CD14-positive monocyte (primary cell): ENCODE results near the gene CGRRF1. TPM values are rescaled to one million over a fixed set of nuclear protein-coding genes. Genes with fewer than 3 reads are reported as not detected.

Source experiments
- DNase-seq, 3 donors: peaks; one replicate each; pipeline ENCODE4 v3.0.0-alpha.2; 2011 to 2022
- H2AFZ ChIP-seq: 2 replicates; pipeline ENCODE4 v1.6.0; 2012; ENCODE audit warnings: mild to moderate bottlenecking, low read depth, low read length, inconsistent platforms; ENCODE audit not compliant: insufficient read depth, poor library complexity, severe bottlenecking
- H3K27ac ChIP-seq, 2 donors: 1 replicate in 1 of 2; 2 replicates in 1 of 2; pipeline ENCODE4 v1.5.1; 2012 to 2013; ENCODE audit warnings: low read length in 2 of 2, control low read depth in 1 of 2, inconsistent platforms in 1 of 2, low read depth in 1 of 2, mild to moderate bottlenecking in 1 of 2
- H3K27me3 ChIP-seq, 2 donors: one replicate each; pipeline versions ENCODE4 v1.6.0 to v1.6.1; 2011 to 2013; ENCODE audit warnings: low read length in 2 of 2; ENCODE audit not compliant: control insufficient read depth in 2 of 2, insufficient read depth in 2 of 2
- H3K36me3 ChIP-seq, 2 donors: replicated peaks in 1 of 2; 1 replicate in 1 of 2; 2 replicates in 1 of 2; pipeline versions ENCODE4 v1.5.1 to v1.6.1; 2012 to 2013; ENCODE audit warnings: low read length in 2 of 2, control low read depth in 1 of 2, inconsistent platforms in 1 of 2, mild to moderate bottlenecking in 1 of 2; ENCODE audit not compliant: insufficient read depth in 2 of 2, control insufficient read depth in 1 of 2
- H3K4me1 ChIP-seq, 2 donors: 1 replicate in 1 of 2; 2 replicates in 1 of 2; pipeline versions ENCODE4 v1.5.1 to v1.6.1; 2012 to 2013; ENCODE audit warnings: low read length in 2 of 2, control low read depth in 1 of 2, inconsistent platforms in 1 of 2, mild to moderate bottlenecking in 1 of 2, moderate library complexity in 1 of 2; ENCODE audit not compliant: insufficient read depth in 2 of 2, control insufficient read depth in 1 of 2
- H3K4me2 ChIP-seq: replicated peaks from 2 replicates; pipeline ENCODE3; 2012; ENCODE audit warnings: low read length, moderate library complexity, mild to moderate bottlenecking; ENCODE audit not compliant: poor library complexity, severe bottlenecking; ENCODE audit errors: extremely low read depth
- H3K4me3 ChIP-seq, 3 experiments: fragments of 200-600 bp in 1 of 3; sonication (generic) in 1 of 3; replicated peaks in 1 of 3; 1 replicate in 2 of 3; 2 replicates in 1 of 3; pipeline ENCODE4 v1.5.1; 2011 to 2013; ENCODE audit warnings: low read length in 3 of 3, mild to moderate bottlenecking in 3 of 3, control low read depth in 2 of 3, low read depth in 2 of 3, inconsistent platforms in 1 of 3, moderate library complexity in 1 of 3
- H3K79me2 ChIP-seq: 2 replicates; pipeline ENCODE4 v1.6.0; 2012; ENCODE audit warnings: mild to moderate bottlenecking, control low read depth, inconsistent platforms, low read length, moderate library complexity; ENCODE audit not compliant: insufficient read depth
- H3K9ac ChIP-seq: 2 replicates; pipeline ENCODE4 v1.6.0; 2017; ENCODE audit warnings: low read length, mild to moderate bottlenecking; ENCODE audit not compliant: insufficient read depth, poor library complexity, severe bottlenecking
- H3K9me3 ChIP-seq, 2 donors: replicated peaks in 1 of 2; 1 replicate in 1 of 2; 2 replicates in 1 of 2; pipeline versions ENCODE4 v1.5.1 to v1.6.1; 2012 to 2013; ENCODE audit warnings: low read length in 2 of 2, control low read depth in 1 of 2; ENCODE audit not compliant: control insufficient read depth in 1 of 2, insufficient read depth in 1 of 2
- H4K20me1 ChIP-seq: 2 replicates; pipeline ENCODE4 v1.6.0; 2012; ENCODE audit warnings: mild to moderate bottlenecking, low read length, control low read depth, moderate library complexity; ENCODE audit not compliant: insufficient read depth
- H3K27ac Mint-ChIP-seq, 7 donors: one replicate each; pipeline ENCODE4 v1.8.0; 2020; ENCODE audit warnings: mild to moderate bottlenecking in 7 of 7, mixed read lengths in 7 of 7, moderate library complexity in 6 of 7, inconsistent platforms in 2 of 7
- H3K27me3 Mint-ChIP-seq, 3 donors: one replicate each; pipeline ENCODE4 v1.8.0; 2021 to 2022; ENCODE audit warnings: low read depth in 3 of 3, mild to moderate bottlenecking in 3 of 3, mixed read lengths in 3 of 3, moderate library complexity in 3 of 3, inconsistent platforms in 1 of 3
- H3K36me3 Mint-ChIP-seq, 2 donors: one replicate each; pipeline ENCODE4 v1.8.0; 2020; ENCODE audit warnings: mixed read lengths in 2 of 2, inconsistent platforms in 1 of 2, mild to moderate bottlenecking in 1 of 2
- H3K4me1 Mint-ChIP-seq: one replicate; pipeline ENCODE4 v1.8.0; 2020; ENCODE audit warnings: mild to moderate bottlenecking, mixed read lengths
- H3K4me3 Mint-ChIP-seq, 2 donors: one replicate each; pipeline ENCODE4 v1.8.0; 2020; ENCODE audit warnings: mild to moderate bottlenecking in 2 of 2, mixed read lengths in 2 of 2, moderate library complexity in 1 of 2
- H3K9me3 Mint-ChIP-seq, 7 donors: one replicate each; pipeline ENCODE4 v1.8.0; 2020 to 2022; ENCODE audit warnings: mixed read lengths in 7 of 7, mild to moderate bottlenecking in 6 of 7, moderate library complexity in 6 of 7, inconsistent platforms in 2 of 7
- CTCF ChIP-seq: fragments of 200-600 bp; IDR thresholded peaks from one replicate; pipeline ENCODE4 v1.8.0; 2022; ENCODE audit warnings: antibody characterized with exemption, mild to moderate bottlenecking
- WGBS: methylation state at CpG from one replicate; pipeline ENCODE4 v1.1.5; 2013; ENCODE audit warnings: missing lambda C conversion rate; ENCODE audit not compliant: insufficient coverage; 5-methylcytosine and 5-hydroxymethylcytosine counted together
- intact Hi-C, 2 donors: fragments of 100-400 bp; cut with micrococcal nuclease; formaldehyde crosslinking; loops; one replicate each; pipeline versions ENCODE4 v1.15.0 to v1.15.1; 2023
- polyA plus RNA-seq, 3 donors: library from polyadenylated mRNA; depleted of rRNA in 1 of 3; unstranded in 2 of 3; stranded (reverse) in 1 of 3; fragments of 300-500 nt in 2 of 3; fragments of >200 nt in 1 of 3; fragmentation: Illumina TruSeq in 2 of 3; gene quantifications; 1 replicate in 2 of 3; 2 replicates in 1 of 3; pipeline ENCODE4 v1.2.3, GENCODE V29; 2012 to 2021

The CGRRF1 gene
- polyA plus RNA-seq, 3 donors = 5.8 to 19.4 (median 18.6) TPM

GRCh38 chr14:54472315-54472714, 37.4 kb upstream of the CGRRF1 start:
- no peak overlapping the region for H3K4me3 ChIP-seq
- no CpG with 5 or more reads among the region's 4 CpGs for WGBS
- H3K4me2 ChIP-seq = no peak overlapping the region
- H4K20me1 ChIP-seq = no peaks in the 10 kb centered on the region
- Mint-ChIP-seq H3K27ac (no peak overlapping the region), H3K9me3 (peaks cover 3 to 9% (median 7%) of the 10 kb centered on the region in 7 donors), H3K4me1 (peaks cover 6% of the 10 kb centered on the region), H3K27me3 (no peaks in the 10 kb centered on the region), H3K36me3 (peaks cover 50 to 51% of the 10 kb centered on the region in 2 donors), H3K4me3 (no peak overlapping the region)
- intact Hi-C loops = no loop called here
- H3K79me2 ChIP-seq = no peaks in the 10 kb centered on the region
- H3K4me1 ChIP-seq = no peaks in the 10 kb centered on the region
- peaks cover 18 to 61% of the 10 kb centered on the region in 2 donors for H3K36me3 ChIP-seq
- no peaks in the 10 kb centered on the region for H3K27me3 ChIP-seq
- TF ChIP-seq CTCF = no peak
- no peak overlapping the region for H3K27ac ChIP-seq
- DNase-seq = no peak
- H3K9me3 ChIP-seq = peaks cover 0 to 5% of the 10 kb centered on the region in 2 donors
- H2AFZ ChIP-seq = no peak overlapping the region
- H3K9ac ChIP-seq = no peak overlapping the region

- H3K4me3 Mint-ChIP-seq = no peak overlapping the region
- intact Hi-C loops = no loop called here
- H3K4me2 ChIP-seq = no peak overlapping the region
- no peak overlapping the region for H2AFZ ChIP-seq
- peak overlapping the region in 1 of 7 donors; percentile 7 for H3K27ac Mint-ChIP-seq
- no peaks in the 10 kb centered on the region for H3K4me1 ChIP-seq
- H3K27me3 ChIP-seq = no peaks in the 10 kb centered on the region
- H3K27me3 Mint-ChIP-seq = no peaks in the 10 kb centered on the region
- H3K27ac ChIP-seq = no peak overlapping the region
- H3K36me3 Mint-ChIP-seq = peaks cover 63 to 65% of the 10 kb centered on the region in 2 donors
- 100% methylated on average over 1 of the region's 2 CpGs for WGBS
- no peak for TF ChIP-seq CTCF
- DNase-seq = no peak
- H3K4me1 Mint-ChIP-seq = peaks cover 6% of the 10 kb centered on the region
- peaks cover 0 to 2% (median 0%) of the 10 kb centered on the region in 7 donors for H3K9me3 Mint-ChIP-seq
- no peaks in the 10 kb centered on the region for H3K79me2 ChIP-seq
- no peaks in the 10 kb centered on the region for H3K9me3 ChIP-seq
- H3K36me3 ChIP-seq = peaks cover 36 to 81% of the 10 kb centered on the region in 2 donors
- no peak overlapping the region for H3K4me3 ChIP-seq
- H4K20me1 ChIP-seq = peaks cover 6% of the 10 kb centered on the region
- H3K9ac ChIP-seq = no peak overlapping the region
These were observed 35.4 kb upstream of the CGRRF1 start for GRCh38 chr14:54474232-54474793.
